Endothelial cell of umbilical vein (primary cell): ENCODE measurements around the gene PLAGL1. TPM values are rescaled to one million over a fixed set of nuclear protein-coding genes. Genes with fewer than 3 reads are reported as not detected.

Source experiments
- BruUV-seq: library from RNA; stranded (reverse); fragments of 400-500 nt; replicated peaks from 2 replicates; lab custom pipeline; 2021; lab: Mats Ljungman, UMichigan
- CTCF ChIA-PET: fragments of 300-600, 350-600 bp; sonication (Branson Sonifier 250); formaldehyde crosslinking; loops from one replicate; lab custom pipeline; 2021; ENCODE audit warnings: antibody characterized with exemption, inconsistent platforms; lab: Charles Lee
- POLR2A ChIA-PET: fragments of 300-600, 350-600 bp; sonication (Branson Sonifier 250); formaldehyde crosslinking; loops from one replicate; lab custom pipeline; 2021; ENCODE audit warnings: antibody characterized with exemption, inconsistent platforms; lab: Charles Lee
- DNase-seq: peaks from one replicate; pipeline ENCODE4 v3.0.0-alpha.2; 2011; ENCODE audit warnings: low read depth, low spot score
- FAIRE-seq: peaks from 2 replicates; lab custom pipeline; 2011; peaks lifted over from hg19 to GRCh38; lab: Jason Lieb, UNC
- H2AFZ ChIP-seq: 2 replicates; pipeline ENCODE4 v1.6.0; 2012; ENCODE audit warnings: low read depth, low read length, control low read depth, inconsistent platforms
- H3K27ac ChIP-seq: 2 replicates; pipeline ENCODE4 v1.5.1; 2011; ENCODE audit warnings: low read depth, mild to moderate bottlenecking, control low read depth, low read length, moderate library complexity; ENCODE audit not compliant: insufficient read depth
- H3K27me3 ChIP-seq, 2 experiments: 2 replicates each; pipeline versions ENCODE4 v1.6.0 to v1.6.1; 2011; ENCODE audit warnings: low read length in 2 of 2, mixed read lengths in 1 of 2; ENCODE audit not compliant: control insufficient read depth in 2 of 2, insufficient read depth in 2 of 2
- H3K36me3 ChIP-seq, 2 experiments: 2 replicates in 1 of 2; 3 replicates in 1 of 2; pipeline ENCODE4 v1.5.1; 2011; ENCODE audit warnings: low read length in 2 of 2, mild to moderate bottlenecking in 1 of 2, moderate library complexity in 1 of 2; ENCODE audit not compliant: control insufficient read depth in 2 of 2, insufficient read depth in 2 of 2; ENCODE audit errors: extremely low read depth in 1 of 2
- H3K4me1 ChIP-seq: 3 replicates; pipeline ENCODE4 v1.5.1; 2011; ENCODE audit warnings: mild to moderate bottlenecking, low read length; ENCODE audit not compliant: control insufficient read depth, insufficient read depth; ENCODE audit errors: extremely low read depth
- H3K4me2 ChIP-seq: 2 replicates; pipeline ENCODE4 v1.6.1; 2011; ENCODE audit warnings: low read length, control low read depth, mixed read lengths; ENCODE audit not compliant: insufficient read depth
- H3K4me3 ChIP-seq, 3 experiments: fragments of 200-600 bp in 1 of 3; sonication (generic), shearing (Covaris generic) in 1 of 3; replicated peaks in 1 of 3; 2 replicates each; pipeline ENCODE4 v1.5.1; 2011 to 2016; ENCODE audit warnings: control low read depth in 3 of 3, low read length in 3 of 3, mild to moderate bottlenecking in 2 of 3, inconsistent platforms in 1 of 3, low read depth in 1 of 3, moderate library complexity in 1 of 3; ENCODE audit not compliant: insufficient read depth in 1 of 3
- H3K79me2 ChIP-seq: 2 replicates; pipeline ENCODE4 v1.6.0; 2012; ENCODE audit warnings: low read length, inconsistent platforms; ENCODE audit not compliant: control insufficient read depth, insufficient read depth
- H3K9ac ChIP-seq: replicated peaks from 2 replicates; pipeline ENCODE3; 2011; ENCODE audit warnings: low read length, control low read depth; ENCODE audit not compliant: insufficient read depth; ENCODE audit errors: extremely low read depth
- H3K9me1 ChIP-seq: replicated peaks from 3 replicates; pipeline ENCODE4 v1.6.0; 2011; ENCODE audit warnings: mild to moderate bottlenecking, low read length; ENCODE audit not compliant: control insufficient read depth, insufficient read depth; ENCODE audit errors: extremely low read depth
- H3K9me3 ChIP-seq: replicated peaks from 2 replicates; pipeline ENCODE4 v1.5.1; 2012; ENCODE audit warnings: low read length, inconsistent platforms; ENCODE audit not compliant: control insufficient read depth, insufficient read depth
- H4K20me1 ChIP-seq: replicated peaks from 2 replicates; pipeline ENCODE3; 2011; ENCODE audit warnings: mild to moderate bottlenecking, low read length; ENCODE audit not compliant: control insufficient read depth, insufficient read depth; ENCODE audit errors: extremely low read depth
- EZH2 ChIP-seq: IDR thresholded peaks from 2 replicates; pipeline ENCODE4 v1.6.1; 2012; ENCODE audit warnings: borderline replicate concordance, low read depth, mild to moderate bottlenecking, moderate library complexity, low read length, inconsistent platforms; ENCODE audit not compliant: severe bottlenecking
- FOS ChIP-seq: IDR thresholded peaks from 2 replicates; pipeline ENCODE4 v1.6.1; 2011; ENCODE audit warnings: mild to moderate bottlenecking, low read length, moderate library complexity, borderline replicate concordance; ENCODE audit not compliant: insufficient read depth
- GATA2 ChIP-seq: IDR thresholded peaks from 2 replicates; pipeline ENCODE4 v1.7.0; 2011; ENCODE audit warnings: low read depth, mild to moderate bottlenecking, moderate library complexity, mixed read lengths, low read length; ENCODE audit not compliant: insufficient read length, insufficient read depth
- JUN ChIP-seq: IDR thresholded peaks from 2 replicates; pipeline ENCODE4 v1.6.1; 2011; ENCODE audit warnings: borderline replicate concordance, low read depth; ENCODE audit not compliant: insufficient read length, insufficient read depth
- MAX ChIP-seq: IDR thresholded peaks from 2 replicates; pipeline ENCODE4 v1.6.1; 2011; ENCODE audit not compliant: insufficient read depth, insufficient read length
- MYC ChIP-seq: IDR thresholded peaks from one replicate; pipeline ENCODE4 v1.6.1; 2011; ENCODE audit warnings: mild to moderate bottlenecking, low read depth, low read length
- POLR2A ChIP-seq: IDR thresholded peaks from 2 replicates; pipeline ENCODE4 v1.6.1; 2012; ENCODE audit warnings: low read depth, mild to moderate bottlenecking, control low read depth, low read length
- POLR2AphosphoS5 ChIP-seq: IDR thresholded peaks from 2 replicates; pipeline ENCODE4 v1.6.1; 2012; ENCODE audit warnings: low read depth, mild to moderate bottlenecking, control low read depth, low read length, moderate library complexity; ENCODE audit not compliant: insufficient read depth
- dilution Hi-C: fragments of 300-500 bp; cut with MboI; formaldehyde crosslinking; loops from one replicate; pipeline ENCODE4 v1.15.0; 2019; ENCODE audit warnings: low sequenced_read_pairs; ENCODE audit not compliant: extremely low pct_ligation_motif_present
- intact Hi-C: fragments of 100-400 bp; cut with micrococcal nuclease; formaldehyde crosslinking; loops from one replicate; pipeline ENCODE4 v1.10.0; 2022
- polyA plus RNA-seq, 4 experiments: library from polyadenylated mRNA; depleted of rRNA in 3 of 4; stranded (reverse) in 3 of 4; unstranded in 1 of 4; fragments of >200 nt; gene quantifications; 2 replicates each; pipeline versions ENCODE4 v1.2.1 to v1.2.3, GENCODE V29; 2011 to 2012; ENCODE audit warnings: missing spikeins in 1 of 4
- total RNA-seq: library from RNA; stranded (reverse); gene quantifications from 2 replicates; pipeline ENCODE4 v1.2.3, GENCODE V29; 2021
- TF ChIP-seq, protein P1 (sequence below), 2 donors: IDR thresholded peaks; 1 replicate in 1 of 2; 2 replicates in 1 of 2; pipeline ENCODE4 v1.5.1; 2011; ENCODE audit warnings: low read length in 2 of 2, mild to moderate bottlenecking in 2 of 2, moderate library complexity in 2 of 2, control low read depth in 1 of 2, inconsistent platforms in 1 of 2, low read depth in 1 of 2; ENCODE audit not compliant: insufficient read depth in 1 of 2; ENCODE audit errors: extremely low read depth in 1 of 2

Gene PLAGL1
- total and polyA plus RNA-seq, 2 donors (not counting 3 experiments of a cell fraction or from before 2014, with no cell fraction given) = 20.9 to 40.4 TPM

DNA sequence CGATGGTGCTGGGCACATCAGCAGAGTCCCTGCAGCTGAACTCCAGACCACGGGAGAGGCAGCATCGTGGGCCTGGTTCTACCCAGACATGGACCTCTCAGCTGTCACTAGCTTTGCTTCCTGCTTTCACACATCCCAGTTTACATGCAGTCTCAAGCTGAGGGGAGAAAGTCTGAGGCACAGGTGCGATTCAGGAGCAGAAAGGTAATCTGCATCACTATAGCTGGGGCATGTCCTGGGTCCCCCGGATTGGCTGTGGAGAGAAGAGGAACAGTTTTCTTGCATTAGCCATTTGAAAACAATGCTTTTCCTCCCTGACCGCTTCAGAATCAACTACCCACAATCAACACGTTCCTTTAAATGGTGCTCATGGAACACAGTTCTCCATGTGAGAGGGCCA is 59.9 kb downstream of the PLAGL1 start:
- no peak overlapping the region for H2AFZ ChIP-seq
- FAIRE-seq = no peak
- no peaks in the 10 kb centered on the region for H3K9me1 ChIP-seq
- H3K27me3 ChIP-seq = no peaks in the 10 kb centered on the region
- TF ChIP-seq JUN (no peak), GATA2 (no peak), MYC (no peak), POLR2A (no peak), MAX (no peak), POLR2AphosphoS5 (no peak), FOS (no peak), EZH2 (no peak)
- TF ChIP-seq, protein P1, sequence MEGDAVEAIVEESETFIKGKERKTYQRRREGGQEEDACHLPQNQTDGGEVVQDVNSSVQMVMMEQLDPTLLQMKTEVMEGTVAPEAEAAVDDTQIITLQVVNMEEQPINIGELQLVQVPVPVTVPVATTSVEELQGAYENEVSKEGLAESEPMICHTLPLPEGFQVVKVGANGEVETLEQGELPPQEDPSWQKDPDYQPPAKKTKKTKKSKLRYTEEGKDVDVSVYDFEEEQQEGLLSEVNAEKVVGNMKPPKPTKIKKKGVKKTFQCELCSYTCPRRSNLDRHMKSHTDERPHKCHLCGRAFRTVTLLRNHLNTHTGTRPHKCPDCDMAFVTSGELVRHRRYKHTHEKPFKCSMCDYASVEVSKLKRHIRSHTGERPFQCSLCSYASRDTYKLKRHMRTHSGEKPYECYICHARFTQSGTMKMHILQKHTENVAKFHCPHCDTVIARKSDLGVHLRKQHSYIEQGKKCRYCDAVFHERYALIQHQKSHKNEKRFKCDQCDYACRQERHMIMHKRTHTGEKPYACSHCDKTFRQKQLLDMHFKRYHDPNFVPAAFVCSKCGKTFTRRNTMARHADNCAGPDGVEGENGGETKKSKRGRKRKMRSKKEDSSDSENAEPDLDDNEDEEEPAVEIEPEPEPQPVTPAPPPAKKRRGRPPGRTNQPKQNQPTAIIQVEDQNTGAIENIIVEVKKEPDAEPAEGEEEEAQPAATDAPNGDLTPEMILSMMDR (IDR thresholded peaks at IDR 0.05; ENCODE audit: extremely low read depth in 1 of 2, insufficient read depth in 1 of 2, low read depth in 1 of 2, low read length in 2 of 2) = no peak
- H3K4me1 ChIP-seq = no peaks in the 10 kb centered on the region
- DNase-seq = no peak
- no peak overlapping the region for H3K4me2 ChIP-seq
- no peaks in the 10 kb centered on the region for H4K20me1 ChIP-seq
- intact Hi-C loops = no loop called here
- no peak overlapping the region for H3K9ac ChIP-seq
- H3K79me2 ChIP-seq = no peaks in the 10 kb centered on the region
- no TSS peak for BruUV-seq
- H3K9me3 ChIP-seq = no peaks in the 10 kb centered on the region
- no peak overlapping the region for H3K27ac ChIP-seq
- CTCF ChIA-PET = no interaction called here
- no peak overlapping the region for H3K4me3 ChIP-seq
- no peaks in the 10 kb centered on the region for H3K36me3 ChIP-seq
- POLR2A ChIA-PET = no interaction called here
- dilution Hi-C loops = no loop called here
